GM21737 (cell line): ENCODE measurements around the gene C19orf25.

Experiments
- ATAC-seq: cut with Tn5 transposase; IDR thresholded peaks from one replicate; pipeline ENCODE4 v1.9.1; 2021; ENCODE audit warnings: mild to moderate bottlenecking, moderate library complexity; ENCODE audit not compliant: unreplicated experiment

C19orf25 gene

DNA sequence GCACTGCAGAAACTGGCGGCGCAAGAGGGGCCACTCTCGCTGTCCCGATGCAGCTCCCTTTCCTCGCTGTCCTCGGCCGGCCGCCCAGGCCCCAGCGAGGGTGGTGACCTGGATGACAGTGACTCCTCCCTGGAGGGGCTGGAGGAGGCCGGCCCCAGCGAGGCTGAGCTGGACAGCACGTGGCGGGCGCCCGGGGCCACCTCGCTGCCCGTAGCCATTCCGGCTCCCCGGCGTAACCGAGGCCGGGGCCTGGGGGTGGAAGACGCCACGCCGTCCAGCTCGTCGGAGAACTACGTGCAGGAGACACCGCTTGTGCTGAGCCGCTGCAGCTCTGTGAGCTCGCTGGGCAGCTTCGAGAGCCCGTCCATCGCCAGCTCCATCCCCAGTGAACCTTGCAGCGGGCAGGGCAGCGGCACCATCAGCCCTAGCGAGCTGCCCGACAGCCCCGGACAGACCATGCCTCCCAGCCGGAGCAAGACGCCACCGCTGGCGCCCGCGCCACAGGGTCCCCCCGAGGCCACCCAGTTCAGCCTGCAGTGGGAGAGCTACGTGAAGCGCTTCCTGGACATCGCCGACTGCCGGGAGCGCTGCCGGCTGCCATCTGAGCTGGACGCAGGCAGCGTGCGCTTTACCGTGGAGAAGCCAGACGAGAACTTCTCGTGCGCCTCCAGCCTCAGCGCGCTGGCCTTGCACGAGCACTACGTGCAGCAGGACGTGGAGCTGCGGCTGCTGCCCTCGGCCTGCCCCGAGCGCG lies 12.4 kb downstream of the C19orf25 start:
- ATAC-seq: no peak

DNA sequence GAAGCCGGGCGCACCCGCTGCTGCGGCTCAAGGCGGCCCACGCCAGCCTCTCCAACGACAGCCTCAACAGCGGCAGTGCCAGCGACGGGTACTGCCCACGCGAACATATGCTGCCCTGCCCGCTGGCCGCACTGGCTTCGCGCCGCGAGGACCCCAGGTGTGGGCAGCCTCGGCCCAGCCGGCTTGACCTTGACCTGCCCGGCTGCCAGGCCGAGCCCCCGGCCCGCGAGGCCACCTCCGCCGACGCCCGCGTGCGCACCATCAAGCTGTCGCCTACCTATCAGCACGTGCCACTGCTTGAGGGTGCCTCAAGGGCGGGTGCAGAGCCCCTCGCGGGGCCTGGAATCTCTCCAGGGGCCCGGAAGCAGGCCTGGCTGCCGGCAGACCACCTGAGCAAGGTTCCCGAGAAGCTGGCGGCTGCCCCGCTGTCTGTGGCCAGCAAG lies 13.0 kb downstream of the C19orf25 start:
- no peak for ATAC-seq

DNA sequence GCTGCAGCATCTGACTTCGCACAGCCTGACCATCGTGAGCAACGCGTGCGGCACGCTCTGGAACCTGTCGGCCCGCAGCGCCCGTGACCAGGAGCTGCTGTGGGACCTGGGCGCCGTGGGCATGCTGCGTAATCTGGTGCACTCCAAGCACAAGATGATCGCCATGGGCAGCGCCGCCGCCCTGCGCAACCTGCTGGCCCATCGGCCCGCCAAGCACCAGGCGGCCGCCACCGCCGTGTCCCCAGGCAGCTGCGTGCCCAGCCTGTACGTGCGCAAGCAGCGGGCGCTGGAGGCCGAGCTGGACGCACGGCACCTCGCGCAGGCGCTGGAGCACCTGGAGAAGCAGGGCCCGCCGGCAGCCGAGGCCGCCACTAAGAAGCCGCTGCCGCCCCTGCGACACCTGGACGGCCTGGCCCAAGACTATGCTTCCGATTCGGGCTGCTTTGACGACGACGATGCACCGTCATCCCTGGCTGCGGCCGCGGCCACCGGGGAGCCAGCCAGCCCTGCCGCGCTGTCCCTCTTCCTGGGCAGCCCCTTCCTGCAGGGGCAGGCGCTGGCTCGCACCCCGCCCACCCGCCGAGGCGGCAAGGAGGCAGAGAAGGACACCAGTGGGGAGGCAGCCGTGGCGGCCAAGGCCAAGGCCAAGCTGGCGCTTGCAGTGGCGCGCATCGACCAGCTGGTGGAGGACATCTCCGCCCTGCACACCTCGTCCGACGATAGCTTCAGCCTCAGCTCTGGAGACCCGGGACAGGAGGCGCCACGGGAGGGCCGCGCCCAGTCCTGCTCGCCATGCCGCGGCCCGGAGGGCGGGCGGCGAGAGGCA lies 13.6 kb downstream of the C19orf25 start:
- ATAC-seq: no peak

DNA sequence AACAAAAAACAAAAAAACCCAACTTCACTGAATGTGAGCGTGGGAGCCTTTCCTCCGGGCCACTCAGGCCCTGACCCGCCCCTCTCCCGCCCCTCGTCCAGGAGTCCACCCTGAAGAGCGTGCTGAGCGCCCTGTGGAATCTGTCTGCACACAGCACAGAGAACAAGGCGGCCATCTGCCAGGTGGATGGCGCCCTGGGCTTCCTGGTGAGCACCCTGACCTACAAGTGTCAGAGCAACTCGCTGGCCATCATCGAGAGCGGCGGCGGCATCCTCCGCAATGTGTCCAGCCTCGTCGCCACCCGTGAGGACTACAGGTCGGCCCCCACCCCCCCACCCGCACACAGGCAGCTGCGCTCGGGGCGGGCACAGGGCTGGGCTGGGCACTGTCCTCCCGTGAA lies 17.2 kb downstream of the C19orf25 start:
- ATAC-seq: no peak

DNA sequence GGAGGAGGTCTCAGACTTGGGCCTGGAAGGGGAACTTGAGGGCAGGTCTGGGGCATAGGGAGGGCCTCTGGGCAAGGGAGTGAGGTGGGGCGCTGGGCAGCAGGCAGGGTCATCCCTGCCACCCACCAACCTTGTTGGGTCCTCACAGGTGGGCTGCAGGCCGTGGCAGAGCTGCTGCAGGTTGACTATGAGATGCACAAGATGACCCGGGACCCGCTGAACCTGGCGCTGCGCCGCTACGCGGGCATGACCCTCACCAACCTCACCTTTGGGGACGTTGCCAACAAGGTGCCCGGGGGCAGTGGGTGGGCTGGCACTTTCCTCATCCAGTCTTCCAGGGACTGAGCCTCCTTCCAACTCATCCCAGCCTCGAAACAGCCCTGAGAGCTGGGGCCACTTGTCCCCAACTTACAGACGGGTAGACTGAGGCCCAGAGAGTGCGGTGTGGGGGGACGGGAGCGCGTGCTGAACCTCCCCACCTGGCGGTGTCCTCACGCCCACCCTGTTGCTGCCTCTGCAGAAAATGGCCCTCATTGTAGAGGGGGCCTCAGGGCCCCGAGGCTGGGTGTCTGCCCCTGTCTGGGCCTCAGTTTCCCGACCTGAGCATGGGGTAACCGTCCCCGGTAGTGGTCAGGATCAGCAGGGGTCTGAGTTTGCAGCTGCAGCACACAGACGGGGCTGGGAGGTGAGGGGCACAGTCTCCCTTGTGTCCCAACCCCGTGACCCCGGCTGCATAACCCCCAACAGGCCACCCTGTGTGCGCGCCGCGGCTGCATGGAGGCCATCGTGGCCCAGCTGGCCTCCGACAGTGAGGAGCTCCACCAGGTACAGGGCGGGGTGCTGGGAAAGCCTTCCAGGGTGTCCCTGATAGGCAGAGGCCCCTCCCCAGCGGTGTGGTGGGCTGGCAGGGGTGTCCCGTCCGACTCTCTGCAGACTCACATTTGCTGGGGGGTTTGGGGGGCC lies 18.7 kb downstream of the C19orf25 start:
- ATAC-seq: no peak

DNA sequence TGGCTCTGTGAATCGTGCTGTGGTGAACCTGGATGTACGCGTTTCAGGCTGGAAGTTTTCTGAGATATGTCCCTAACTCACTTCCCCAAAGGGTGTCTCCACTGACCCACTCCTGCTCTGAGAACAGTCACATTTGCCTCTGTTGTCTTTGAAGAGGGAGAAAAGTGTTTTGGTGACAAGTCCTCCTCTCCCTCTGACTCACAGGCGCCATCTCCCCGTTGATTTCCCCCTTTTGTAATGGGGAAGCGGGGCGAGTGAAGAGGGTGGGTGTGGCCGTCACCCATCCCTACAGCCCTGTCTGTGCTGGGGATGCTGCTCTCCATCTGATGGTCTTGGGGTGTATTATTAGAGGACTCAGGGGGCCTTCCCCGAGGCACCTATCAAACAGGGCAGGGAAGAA lies 19.5 kb downstream of the C19orf25 start:
- no peak for ATAC-seq

DNA sequence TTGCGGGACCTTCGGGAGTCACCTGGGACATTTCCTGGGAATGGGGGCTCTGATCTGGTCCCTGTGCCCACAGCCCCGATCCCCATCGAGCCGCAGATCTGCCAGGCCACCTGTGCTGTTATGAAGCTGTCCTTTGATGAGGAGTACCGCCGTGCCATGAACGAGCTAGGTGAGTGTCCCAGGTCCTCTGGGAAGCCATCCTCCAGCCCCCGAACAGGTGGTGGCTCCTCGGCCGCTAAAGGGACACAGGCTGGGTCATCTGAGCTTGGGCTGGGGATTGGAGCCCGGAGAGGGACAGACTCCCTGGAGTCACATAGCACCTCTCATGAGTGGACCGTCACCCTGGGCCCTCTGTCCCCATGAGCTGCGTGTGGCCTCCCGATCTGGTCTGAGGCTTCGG lies 21.1 kb downstream of the C19orf25 start:
- ATAC-seq: no peak

DNA sequence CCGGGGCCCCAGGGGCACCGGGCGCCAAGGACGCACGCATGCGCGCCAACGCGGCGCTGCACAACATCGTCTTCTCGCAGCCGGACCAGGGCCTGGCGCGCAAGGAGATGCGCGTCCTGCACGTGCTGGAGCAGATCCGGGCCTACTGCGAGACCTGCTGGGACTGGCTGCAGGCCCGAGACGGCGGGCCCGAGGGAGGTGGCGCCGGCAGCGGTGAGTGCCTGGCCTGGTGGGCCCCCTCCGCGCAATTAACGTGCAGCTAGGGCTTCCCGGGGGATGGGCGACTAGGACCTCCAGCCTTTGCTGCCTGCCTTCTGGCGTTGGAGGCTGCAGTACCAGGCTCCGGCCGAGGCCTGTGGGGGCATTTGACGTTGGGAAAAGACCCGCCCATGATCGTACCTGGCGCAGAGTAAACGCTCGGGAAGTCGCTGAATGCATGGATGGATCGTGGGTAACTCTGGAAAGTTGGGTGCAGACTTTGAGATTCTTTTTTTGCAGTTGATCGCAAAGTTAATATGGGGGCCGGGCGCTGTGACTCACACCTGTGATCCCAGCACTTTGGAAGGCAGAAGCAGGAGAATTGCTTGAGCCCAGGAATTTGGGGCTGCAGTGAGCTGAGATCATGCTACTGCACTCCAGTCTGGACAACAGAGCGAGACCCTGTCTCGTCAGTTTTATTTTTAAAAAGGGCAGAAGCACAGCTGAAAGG lies 21.8 kb downstream of the C19orf25 start:
- ATAC-seq: no peak

DNA sequence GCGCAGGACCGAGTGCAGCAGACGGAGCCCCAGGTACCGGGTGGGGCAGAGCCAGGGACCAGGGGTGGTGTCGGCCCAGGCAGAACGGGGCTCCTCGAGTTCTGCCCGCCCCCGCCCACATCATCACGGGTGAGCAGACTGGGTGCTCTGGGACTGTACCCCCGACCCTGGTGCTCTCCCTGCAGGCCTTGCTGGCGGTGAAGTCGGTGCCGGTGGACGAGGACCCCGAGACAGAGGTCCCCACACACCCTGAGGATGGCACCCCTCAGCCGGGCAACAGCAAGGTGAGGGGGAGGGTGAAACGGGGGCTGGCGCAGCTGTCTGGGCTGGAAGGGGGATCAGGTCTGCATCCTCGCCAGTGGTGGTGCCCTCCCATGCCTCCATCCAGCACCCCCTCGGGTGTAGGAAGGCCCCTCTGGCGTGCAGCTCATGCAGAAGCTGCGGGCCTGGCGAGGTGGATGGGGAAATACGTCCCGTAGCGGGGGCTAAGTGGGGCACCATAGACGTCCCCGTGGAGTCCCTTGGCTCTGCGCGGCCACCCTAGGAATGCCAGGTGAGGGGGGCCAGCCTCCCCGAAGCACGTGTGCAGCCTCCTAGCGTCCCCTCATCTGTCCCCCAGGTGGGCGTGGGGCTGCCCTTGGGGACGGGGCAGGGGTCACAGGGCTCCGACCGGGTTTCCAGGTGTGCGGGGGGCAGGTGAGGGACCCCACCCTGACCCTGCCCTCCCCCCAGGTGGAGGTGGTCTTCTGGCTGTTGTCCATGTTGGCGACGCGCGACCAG lies 22.7 kb downstream of the C19orf25 start:
- no peak for ATAC-seq

DNA sequence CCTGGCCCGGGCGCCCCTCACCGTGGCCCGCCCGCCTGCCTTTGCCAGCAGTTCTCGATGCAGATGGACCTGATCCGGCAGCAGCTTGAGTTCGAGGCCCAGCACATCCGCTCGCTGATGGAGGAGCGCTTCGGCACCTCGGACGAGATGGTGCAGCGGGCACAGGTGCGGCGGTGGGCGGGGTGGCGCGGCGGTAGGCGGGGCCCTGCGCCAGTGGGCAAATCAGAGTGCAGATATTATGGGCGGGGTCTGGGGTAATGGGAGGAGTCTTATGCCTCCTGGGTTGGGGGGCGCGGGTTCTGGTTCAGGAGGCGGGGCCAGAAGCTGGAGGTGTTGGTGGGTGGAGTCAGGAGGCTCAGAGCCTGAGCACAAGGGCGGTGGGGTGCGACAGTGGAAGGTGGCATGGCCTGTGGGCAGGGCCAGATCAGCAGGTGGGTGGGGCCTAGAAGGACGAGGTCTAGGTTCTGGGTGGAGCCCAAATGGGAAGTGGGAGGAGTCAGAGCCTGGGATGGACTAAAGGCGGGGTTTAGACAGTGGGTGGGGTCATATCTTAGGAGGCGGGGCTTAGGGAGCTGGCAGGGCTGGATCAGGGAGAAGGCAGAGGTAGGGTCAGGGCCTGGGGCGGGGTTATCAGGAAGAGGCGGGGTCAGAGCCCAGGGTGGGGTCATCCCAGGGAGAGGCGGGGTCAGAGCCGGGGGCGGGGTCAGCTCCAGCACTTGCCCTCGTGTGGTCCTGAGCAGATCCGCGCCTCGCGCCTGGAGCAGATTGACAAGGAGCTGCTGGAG lies 23.5 kb downstream of the C19orf25 start:
- ATAC-seq: no peak

DNA sequence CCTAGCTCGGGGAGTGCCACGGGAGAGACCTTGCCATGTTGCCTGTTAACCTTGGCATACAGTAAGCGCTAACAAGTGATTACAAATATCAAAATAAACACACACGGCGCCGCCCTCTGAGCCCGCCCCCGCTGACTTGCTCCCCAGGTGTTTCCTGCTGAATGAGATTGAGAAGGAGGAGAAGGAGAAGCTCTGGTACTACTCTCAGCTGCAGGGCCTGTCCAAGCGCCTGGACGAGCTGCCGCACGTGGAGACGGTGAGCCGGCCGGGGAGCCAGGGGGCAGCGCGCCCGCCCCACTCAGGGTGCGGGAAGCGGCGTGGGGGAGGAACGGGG lies 24.0 kb downstream of the C19orf25 start:
- ATAC-seq: no peak

DNA sequence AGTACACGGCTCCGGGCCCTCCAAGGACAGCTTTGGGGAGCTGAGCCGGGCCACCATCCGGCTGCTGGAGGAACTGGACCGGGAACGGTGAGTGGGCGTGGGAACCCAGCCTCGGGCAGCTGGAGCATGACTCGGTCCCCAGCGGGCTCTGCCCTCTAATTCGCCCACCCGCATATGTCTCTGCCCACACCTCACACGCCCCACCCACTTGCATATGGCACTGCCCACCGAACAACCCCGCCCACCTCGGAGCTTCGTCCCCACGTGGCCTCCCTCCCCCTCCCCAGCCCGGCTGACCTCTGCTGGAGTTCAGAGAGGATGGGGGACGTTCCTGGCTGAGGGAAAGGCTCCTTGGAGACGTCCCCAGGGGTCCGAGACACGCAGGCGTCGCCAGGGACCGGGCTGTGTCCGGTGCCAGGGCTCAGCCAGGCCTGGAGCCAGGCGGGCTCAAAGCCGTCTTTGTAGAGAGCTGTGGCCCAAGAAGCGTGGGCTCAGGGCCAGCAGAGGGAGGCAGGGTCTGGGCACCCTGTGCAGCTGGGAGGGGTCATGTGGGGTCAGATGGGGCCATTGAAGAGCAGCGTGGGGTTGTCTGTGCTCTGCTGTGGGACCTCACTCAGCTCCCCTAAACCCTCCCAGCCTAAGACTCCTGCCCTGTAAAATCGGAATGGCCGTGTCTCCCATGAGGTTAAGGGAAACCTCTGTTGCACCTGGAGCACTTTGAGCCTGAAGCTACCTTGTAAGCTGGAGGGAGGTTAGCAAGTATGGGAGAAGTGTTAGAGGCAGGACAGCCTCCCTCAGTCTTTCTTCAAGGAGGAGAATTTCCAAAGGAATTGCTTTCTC lies 25.3 kb downstream of the C19orf25 start:
- ATAC-seq: no peak

DNA sequence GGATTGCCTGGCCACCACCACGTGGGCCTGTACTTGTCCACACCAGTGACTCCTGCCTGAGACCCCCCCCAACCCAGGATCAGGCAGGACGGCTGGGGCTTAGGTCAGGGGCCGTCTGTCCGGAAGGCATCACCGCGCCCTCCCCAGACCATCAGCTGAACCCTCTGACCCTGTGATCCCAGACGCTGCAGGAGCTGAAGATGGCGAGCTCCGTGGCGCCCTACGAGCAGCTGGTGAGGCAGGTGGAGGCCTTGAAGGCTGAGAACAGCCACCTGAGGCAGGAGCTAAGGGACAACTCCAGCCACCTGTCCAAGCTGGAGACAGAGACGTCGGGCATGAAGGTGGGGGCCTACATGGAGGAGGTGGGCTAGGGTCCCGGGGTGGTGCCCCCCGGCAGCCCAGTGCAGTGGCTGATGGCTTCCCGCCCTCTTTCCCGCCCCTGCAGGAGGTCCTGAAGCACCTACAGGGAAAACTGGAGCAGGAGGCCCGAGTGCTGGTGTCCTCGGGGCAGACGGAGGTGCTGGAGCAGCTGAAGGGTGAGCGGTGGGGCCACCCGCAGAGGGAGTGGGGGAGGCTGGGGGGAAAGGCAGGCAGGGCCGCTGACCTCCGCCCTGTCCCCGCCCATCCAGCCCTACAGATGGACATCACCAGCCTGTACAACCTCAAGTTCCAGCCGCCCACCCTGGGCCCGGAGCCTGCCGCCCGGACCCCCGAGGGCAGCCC lies 26.1 kb downstream of the C19orf25 start:
- no peak for ATAC-seq

DNA sequence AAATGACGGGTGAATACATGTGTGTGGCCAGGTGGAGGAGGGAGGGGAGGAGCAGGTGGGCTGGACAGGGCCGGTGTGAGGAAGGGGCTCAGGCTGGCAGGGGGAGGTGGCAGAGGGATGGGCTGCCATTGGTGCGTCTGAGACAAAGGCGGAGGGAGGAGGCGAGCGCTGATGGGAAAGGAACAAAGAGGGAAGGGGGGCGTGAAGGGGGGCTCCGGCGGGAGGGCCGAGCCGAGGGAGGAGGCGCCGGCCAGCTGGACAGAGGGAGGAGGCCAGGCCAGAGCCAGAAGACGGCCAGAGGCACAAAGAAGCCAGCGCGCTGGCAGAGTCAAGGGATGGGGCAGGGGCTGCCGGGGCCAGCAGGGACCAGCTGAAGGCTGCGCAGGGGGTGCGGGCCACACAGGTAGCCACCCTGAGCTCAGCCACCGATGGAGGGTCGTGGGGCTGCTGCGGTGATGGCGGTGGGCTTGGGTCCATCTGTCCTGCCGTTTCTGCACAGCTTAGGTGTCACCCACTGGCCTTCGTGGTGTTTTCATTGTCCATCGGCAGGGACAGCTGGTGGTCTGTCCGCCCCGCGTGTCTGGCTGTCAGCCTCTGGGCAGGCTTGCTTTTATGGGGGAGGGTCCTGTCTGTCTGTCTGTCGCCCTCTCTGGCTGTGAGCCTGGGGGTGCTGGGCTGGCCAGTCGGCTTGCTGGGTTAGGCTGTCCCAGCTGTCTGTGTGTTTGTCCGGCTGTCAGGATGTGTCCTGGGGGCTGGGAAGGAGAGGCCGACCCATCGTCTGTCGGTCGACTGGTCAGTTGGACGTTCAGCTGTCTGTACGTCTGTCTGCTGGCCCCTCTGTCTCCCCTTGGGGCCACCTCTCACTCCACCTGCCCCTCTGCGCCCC lies 26.9 kb downstream of the C19orf25 start:
- ATAC-seq: no peak

DNA sequence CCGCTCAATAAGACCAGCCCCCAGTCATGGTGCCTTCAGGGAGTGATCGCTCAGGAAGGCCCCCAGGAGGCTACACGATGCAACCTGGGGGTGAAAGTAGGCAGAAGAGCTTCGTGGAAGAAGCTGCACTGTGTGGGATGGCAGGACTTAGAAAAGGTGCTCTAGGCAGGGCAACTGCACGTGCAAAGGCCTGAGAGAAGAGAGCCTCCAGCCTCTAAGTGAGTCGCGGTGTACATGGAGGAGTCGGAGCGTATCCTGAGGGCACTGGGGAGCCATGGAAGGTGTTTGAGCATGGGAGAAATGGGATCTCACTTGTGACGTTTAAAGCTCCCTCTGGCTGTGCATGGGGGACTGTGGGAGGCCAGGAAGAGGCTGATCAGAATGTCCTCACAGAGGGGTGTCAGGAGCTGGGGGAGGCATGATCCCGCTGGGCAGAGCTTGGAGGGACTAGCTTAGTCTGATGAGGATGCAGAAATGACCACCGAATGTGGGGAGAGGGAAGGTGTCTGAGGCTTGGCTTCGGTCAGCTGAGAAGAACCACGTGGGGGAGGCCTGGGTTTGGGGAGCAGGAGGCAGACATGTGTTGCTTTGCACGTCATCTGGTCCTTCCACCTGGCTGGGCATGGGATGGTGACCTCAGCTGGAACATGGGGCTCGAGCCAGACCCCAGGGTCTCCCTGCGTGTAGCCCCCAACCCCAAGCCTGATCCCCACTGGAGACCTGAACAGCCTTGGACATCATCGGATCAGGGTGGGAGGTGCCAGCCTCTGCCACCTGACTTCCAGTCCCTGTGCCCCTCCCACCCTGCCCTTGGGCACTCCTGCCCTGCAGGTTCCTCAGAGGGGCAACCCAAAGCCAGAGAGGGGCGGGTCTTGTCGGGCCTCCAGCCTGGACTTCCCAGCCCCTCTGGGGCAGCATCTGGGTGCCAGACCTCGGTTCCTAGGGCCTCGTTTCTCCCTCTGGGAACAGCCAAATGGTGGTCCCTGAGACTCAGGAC lies 28.0 kb downstream of the C19orf25 start:
- no peak for ATAC-seq
